T-helper 1 cell (primary cell): ENCODE measurements around the gene BMP6.
"Not testable (repeated sequence)": the region's sequence is repeated elsewhere in the genome, so short reads cannot be mapped to it uniquely, and the experiment has no call there.

ENCODE experiments used
- DNase-seq, 5 donors: peaks; one replicate each; pipeline ENCODE4 v3.0.0-alpha.2; 2012 to 2020

BMP6 gene

DNA sequence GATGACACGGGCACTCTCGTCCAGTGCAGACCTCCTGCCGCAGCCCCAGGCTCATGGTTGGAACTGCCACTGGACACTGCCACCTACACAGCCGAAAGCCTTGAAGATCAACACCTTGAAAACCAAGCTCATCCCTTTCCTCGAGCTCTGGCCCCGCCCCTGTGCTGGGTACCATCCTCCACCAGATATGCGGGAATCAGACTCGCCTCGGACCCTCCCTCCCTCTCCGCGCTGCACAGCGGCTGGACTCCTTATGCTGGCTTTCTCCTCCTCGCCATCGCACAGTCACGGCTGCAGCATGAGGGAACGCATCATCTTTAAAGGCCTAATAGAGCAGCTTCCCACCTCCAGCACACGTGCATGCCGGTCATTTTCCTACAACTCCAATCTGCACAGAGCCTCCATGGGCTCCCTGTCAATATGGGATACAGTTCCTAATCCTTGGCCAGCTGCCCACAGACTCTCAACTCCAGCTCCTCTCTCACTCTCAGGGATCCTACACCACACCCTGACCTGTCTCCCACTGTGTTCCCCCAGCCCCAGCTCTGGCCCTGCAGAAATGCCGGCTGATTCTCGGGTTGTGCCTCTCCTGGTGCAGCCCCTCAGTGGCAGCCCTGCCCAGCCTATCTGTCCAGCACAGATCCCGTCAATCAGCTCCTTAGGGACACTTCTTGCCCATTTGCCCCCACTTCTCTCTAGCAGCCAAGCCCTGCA lies 161.5 kb downstream of the BMP6 start:
- no peak for DNase-seq

DNA sequence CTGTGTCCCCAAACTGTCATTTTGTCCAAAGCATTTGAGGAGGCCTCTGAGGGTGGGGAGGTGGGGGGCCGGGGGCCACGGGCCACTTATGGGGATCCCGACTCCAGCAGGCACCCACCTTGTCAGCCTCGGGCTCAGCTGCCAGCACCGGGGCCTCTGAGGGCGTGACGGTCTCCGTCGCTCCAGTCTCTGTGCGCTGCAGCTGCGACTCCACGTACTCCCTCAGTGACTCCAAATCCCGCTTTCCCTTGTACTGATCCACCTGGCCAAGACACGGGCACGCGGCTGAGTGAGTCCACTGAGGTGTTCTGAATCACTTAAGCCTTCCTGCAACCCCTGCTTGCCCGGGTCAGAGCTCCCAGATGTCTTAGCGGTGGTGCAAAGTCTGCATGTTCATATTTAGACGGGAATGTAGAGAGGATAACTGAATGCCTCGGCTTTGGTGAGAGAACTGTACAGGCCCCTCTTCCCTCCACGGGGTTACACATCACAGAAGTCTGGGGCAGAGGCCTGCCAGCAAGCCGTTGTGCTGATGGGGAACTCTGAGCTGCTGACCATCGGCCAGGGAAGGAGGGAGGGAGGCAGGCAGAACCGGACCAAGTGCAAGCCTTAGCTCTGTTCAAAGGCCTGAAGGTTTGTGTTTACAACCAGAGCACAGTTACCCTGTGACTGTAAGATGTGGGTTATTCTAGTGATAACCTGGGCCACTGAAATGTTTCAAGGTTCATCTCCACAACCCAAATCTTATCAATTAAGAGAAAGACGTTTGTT lies 162.9 kb downstream of the BMP6 start:
- DNase-seq: no peak

DNA sequence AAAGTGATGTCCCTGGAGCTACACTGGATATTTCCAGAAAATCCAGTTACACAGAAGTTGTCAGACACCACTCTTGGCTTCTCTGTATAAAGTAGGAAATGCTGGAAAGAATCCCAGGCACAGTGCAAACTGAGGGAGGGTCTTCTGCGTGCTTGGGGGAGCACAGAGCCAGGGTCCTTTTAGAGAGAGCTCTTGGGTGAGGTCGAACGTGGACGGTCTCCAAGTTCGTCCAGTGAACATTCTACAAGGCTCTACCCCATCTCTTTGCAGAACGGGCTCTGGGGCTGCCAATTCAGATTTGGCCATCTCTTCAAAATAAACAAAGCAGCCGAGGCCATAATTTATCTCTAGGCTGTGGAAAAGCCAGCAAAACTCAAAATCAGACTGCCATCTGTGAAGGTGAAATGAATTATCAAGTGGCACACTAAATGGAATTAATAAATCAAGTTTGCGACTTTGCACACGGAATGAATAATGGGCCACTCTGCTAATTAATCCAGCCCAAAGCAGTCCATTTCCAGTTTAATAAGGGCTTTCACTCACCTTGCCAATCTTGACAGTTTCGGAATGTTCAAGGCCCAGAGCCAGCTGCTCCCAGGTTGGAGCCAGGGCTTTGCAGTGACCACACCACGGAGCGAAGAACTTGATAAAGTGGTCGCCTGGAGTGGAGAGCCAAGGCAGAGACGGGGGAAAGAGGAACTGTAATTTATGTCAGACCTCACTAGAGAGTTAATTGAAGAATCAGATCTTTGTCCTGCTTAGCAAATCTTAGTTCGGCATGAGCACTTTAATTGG lies 165.4 kb downstream of the BMP6 start:
- DNase-seq: no peak

DNA sequence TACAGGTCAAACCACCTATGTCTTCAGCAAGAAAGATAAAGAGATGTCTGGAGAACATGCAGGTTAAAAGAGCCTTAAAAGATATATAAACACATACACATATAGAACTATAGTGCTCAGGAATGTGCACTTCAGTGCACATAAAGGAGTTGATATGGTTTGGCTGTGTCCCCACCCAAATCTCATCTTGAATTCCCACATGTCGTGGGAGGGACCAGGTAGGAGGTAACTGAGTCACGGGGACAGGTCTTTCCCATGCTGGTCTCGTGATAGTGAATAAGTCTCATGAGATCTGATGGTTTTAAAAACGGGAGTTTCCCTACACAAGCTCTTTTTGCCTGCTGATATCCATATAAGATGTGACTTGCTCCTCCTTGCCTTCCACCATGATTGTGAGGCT lies 166.5 kb downstream of the BMP6 start:
- DNase-seq: not testable (repeated sequence)

DNA sequence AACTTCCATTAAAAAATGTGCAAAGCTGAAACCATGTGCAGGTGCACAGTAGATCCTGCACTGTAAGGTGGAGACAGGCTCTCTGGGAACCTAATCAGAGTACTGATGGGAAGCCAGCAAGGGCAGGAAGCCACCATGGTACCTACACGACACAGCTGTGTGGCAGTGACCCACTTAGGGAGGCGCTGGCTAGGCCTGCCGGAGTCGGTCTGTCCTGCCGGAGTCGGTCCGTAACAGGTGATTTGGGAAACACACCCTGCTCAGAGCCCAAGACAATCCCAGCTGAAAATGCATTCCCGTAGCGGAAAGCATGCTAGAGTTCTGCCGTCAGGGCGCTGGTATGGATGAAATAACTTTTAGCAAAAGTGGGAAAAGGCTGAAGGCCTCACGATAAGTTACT lies 167.4 kb downstream of the BMP6 start:
- DNase-seq: no peak

DNA sequence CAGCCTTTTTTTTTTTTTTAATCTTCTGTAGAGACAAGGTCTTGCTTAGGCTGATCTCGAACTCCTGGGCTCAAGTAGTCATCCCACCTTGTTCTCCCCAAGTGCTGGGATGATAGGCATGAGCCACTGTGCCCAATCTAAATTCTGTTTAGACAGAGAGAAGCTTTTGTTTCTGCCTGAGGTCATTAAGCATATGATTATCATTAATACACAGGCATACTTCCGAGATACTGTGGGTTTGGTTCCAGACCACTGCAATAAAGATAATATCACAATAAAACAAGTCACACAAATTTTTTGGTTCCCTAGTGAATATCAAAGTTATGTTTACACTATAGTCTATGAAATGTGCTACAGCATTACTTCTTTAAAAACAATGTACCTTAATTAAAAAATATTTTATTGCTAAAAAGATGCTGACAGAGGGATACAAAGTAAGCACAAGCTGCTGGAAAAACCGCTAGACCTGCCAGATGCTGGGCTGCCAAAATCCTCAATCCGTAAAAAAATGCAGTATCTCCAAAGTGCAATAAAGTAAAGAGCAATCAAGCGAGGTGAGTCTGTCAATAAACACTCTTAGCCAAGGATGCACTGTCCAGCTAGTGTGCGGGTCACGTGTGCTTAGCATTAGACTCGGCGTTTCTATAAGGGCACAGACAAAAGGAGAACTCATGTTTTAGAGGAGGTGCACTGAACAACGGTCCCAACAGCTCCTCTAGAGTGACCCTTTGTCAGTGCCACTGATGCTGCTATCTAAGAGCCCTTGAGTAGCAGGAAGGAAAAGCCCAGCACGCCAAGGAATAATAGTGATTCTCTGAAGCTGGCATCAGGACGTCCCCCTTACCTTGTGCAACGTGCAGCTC lies 168.6 kb downstream of the BMP6 start:
- no peak for DNase-seq

DNA sequence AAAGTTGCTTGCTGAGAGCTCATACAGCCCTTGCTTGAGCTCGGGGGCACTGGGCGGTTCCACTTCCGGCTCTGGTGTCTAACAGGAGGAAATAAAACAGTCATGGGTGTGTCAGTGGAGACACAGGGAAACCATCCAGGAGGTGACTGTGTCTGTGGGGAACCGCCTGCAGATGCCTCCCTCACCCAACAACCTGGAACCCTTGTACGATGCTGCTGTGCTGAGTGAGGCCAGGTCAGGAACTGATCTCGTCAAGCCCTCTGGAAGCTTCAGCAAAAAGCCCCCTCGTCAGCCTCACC lies 169.2 kb downstream of the BMP6 start:
- no peak for DNase-seq

DNA sequence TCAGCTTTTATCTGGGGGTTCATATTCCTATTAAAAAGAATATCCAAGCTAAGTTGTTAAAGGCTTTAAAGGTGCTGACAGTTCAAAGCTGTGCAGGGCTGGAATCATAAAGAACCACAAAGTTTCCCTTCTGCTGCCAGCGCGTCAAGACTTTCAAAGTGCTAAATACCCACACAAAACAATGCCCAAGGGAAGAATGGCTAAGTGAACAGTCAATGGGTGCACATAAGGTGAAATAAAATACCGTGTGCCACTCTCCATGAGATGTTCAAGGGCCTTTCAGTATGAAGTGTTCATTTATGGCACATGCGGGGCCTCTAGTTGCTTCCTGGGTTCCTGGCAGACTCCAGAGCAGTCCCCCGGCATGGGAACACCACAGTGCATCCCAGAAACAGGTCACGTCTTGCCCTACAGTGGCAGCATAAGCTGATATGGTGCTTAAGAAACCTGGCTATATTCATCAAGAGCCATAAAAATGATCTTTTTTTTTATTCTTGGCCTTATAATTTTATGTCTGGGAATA lies 170.6 kb downstream of the BMP6 start:
- DNase-seq: no peak

DNA sequence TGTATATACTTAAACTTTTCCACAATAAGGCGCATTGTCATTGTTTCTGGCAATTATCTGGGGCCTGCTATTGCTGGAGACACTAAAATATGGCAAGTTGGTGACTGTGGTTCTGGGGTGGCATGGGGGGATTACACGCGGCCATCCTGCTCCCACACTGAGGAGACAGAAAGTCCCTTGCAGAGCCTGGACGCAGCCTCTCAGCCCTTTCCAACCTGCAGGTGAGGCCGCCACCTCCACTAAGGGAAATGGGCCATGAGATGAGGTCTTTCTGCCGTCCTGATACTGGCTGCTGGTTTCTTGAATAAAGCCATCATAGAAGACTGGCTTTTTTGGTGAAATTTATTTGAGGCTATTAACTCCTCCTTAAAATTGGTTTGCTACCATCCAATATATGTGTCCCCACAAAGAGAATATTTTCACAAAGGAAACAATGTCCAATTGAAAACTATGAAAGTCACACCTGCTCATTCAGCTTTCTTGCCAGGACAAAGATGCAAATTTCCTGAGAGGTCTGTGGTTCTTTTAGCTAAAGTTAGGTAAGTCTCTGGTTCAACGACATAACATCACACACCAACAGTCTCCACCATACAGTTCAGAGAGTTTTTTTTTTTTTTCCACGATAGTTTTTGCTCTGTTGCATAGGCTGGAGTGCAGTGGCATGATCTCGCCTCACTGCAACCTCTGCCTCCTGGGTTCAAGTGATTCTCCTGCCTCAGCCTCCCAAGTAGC lies 171.7 kb downstream of the BMP6 start:
- no peak for DNase-seq

DNA sequence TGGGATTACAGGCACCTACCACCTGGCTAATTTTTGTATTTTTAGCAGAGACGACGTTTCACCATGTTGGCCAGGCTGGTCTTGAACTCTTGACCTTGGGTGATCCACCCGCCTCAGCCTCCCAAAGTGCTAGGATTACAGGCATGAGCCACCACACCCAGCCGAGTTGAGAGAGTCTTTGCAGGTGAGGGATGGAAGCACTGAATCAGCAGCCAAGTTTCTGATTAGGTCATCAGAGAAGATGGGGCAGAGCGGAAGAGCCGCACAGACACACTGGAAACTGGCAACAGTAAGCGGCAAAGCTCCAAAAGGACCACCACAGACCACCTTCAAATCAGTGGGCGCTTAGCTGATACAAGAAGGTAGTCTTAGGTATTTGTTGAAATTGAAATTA lies 172.3 kb downstream of the BMP6 start:
- not testable (repeated sequence) for DNase-seq

DNA sequence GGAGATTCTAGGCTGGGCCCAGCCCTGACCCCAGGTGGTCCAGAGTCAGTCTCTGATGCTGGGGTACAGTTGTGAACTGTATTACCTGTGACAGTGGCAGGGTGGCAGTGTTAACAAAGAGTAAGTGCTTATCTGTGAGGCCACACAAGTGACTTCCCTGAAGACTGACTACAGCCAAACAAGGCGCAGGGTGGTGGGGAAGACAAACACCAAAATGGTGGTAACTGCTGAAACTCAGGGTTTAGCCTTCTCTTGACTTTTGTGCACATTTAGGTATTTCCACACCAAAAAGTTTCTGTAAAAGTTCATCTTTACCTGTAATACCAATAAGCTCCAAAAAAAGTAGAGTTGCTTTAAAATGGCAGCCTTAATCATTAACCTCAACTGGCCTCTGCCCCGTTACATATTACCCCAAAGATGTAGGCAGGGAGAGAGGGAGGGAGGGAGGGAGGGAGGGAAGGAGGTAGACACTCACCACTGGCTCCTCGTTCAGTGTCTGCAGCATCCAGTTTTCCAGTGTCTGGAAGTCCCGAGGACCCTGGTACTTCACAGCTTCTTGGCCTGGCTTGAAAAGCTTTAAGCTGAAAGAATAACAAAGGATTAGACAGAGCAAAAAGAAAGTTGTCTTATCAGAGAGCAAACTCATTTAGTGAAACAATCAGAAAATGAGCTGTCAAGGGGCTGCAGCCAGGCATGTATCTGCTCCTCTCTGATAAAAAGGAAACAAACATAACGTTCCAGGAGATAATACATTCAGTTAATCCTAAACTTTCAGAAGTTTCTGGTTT lies 173.4 kb downstream of the BMP6 start:
- no peak for DNase-seq

DNA sequence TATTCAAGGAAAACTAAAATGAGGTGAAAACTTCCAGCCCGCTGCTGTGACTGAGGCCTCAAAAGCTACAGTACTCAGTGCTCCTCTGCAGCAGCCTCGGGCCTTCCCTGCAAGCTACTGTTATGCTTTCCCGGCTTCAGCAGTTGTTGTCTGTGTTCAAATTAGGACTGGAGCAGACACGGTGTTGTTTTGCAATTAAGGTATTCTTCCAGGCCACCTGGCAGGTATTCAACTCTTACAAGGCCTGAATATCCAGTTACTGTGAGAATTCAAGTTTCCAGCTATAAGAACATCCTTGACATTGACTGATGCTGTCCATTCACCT lies 174.0 kb downstream of the BMP6 start:
- no peak for DNase-seq

DNA sequence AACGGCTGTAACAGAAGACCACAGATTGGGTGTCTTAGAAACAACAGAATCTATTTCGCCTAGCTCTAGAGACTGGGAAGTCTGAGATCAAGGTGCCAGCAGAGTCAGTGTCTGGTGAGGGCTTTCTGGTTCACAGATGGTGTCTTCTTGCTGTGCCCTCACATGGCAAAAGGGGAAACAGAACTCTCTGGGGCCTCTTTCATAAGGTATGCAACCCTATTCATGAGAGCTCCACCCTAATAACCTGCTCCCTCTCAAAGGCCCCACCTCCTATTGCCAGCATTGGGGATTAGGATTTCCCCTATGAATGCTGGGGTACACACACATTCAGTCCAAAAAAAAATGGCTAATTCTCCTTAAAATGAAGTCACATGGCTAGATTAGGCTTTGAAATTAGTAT lies 174.7 kb downstream of the BMP6 start:
- DNase-seq: no peak

DNA sequence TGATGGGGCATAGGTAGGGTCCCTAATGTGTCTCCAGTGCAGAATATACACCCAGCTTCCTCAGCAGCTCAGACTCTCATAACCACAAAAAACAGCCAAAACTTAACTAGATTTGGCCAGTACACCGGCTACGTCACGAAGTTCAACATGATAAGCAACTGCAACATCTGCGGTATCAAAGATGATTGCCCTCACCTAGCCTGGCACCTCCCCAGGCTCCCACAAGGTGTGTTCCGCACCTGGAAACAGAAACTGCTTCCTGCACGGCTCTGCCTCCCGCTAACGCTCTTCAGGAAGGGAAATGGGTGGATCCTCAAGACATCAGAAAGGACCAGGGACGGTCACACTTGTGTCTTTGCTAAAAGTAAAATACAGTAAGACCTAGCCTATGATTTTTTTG lies 175.2 kb downstream of the BMP6 start:
- DNase-seq: no peak

DNA sequence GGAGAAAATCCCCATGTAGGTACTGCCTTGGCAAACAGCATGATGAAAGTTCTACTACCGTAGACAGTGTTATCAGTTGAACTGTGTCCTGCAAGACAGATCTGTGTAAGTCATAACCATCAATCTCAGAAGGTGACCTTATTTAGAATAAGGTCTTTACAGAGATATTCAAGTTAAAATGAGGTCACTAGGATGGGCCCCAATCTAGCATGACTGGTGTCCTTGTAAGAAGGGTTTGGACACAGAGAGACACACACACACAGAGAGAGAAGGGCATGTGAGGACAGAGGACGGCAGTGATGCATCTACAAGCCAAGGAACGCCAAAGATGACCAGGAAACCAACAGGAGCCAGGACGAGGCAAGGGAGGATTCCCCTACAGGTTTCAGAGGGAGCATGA lies 175.9 kb downstream of the BMP6 start:
- no peak for DNase-seq

DNA sequence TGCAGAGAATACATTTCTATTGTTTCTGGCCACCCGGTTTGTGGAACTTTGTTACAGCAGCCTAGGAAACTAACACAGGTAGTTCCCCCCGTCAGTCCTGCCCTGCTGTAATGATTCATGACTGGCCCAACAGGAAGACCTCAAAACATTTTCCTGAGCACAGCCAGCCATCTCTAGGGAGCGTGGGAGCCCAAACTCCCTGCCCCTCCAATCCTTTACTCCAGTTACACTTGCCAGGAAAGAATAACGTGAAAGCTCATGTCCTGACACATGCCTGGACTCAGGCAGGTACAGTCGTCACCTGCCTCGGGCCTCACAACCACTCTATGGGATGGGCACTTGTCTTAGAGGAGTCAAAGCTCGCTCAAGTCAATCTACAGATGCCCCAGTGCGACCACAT lies 176.3 kb downstream of the BMP6 start:
- DNase-seq: no peak

DNA sequence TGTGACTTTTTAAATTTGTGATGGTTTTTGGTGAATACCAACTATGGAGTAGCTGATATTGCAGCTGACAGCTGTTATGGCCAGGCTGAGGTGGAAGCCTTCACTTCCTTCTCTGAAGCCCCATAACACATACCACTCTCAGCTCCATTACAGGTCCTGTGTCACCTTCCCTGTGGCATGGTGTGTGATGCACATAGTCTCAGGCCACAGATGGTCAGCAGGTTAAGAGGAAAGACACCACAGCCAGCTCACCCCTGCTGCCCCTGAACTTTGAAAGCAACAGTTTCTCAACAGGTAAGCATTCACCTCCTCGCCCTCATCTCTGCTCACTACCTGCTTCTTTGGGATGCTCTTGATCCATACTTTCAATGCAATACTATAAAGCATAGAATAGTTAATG lies 177.0 kb downstream of the BMP6 start:
- DNase-seq: no peak

DNA sequence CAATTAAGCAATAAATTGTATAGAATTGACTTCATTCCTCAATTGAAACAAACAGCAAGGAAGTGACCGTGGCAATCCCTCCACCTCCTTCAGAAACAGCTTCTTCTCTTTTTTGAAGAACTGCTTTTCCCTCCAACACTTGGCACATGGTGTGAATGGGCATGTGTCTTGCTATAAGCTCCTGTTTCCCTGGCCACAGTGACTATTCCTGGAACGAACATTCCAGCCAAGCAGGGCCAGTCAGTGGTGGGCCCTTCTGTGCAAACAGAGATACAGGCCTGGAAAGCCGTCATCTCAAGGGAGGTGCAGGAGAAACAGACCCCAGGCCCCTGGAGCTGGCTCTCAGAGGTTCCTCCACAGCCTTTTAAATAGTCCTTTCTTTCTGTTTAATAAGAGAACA lies 177.8 kb downstream of the BMP6 start:
- DNase-seq: no peak

DNA sequence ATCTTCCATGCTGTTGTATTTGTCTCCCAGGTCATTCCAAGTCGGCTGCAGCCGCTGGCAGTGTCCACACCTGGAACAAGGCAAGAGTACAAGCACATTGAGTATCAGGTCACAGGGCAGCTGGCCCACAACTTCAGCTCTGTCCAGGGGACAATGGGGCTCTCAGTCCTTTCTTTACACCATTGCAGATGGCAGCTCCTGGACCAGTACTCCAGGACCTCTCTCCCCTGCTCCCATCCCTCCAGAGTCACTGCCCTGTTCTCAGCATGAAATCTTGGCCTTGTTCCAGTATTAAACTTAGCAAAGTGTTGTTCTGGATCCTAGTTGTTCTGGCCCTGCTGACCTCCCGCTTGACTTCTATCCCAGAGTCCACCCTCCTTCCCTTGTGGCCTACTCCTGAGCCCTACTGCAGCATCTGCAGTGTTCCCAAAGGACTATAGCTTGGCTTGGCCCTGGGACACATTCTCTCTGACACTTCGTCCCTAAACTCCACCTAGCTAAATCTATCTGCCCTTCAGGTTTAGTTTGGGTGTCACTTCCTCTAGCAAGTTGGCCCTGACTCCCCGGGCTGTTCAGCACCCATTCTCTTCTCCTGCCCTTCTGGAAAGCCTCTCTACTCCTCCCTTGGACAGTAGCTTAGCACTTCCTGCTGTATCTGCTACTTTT lies 178.9 kb downstream of the BMP6 start:
- no peak for DNase-seq

DNA sequence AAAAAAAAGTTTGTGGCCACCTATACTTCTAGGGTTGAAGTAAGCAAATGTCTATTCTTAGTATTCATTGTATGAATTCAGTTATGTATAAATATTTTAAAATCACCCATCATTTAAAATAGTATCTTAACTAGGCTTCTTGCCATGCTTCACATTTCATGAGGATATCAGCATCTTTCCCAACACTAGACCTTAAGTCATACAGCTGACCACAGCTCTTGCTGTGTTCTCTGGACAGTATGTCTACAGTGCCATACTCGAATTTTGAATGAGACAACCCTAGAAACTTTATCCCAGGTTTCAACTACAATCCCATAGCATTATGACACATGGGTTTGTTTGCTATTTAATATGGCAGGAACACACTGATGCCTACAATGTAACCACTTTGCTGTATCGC lies 179.5 kb downstream of the BMP6 start:
- no peak for DNase-seq

DNA sequence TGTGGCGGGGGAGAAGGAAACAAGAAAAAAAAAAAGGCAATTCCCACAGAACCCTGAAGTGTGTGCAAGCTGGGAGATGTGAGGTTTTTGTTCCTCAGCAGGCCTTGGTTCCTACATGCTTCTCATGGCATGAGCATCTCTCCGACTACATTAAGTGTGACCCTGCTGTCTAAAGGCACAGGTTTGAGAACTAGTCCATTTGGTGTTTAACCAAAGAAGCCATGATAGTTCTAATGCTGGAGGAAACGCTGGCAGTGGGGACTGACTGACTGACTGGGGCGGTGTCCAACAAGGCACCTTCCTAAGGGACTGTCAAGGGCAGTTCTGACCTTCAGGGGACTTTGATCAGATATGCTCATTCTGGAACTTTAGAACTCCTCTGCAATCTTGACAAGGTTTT lies 180.8 kb downstream of the BMP6 start:
- DNase-seq: no peak
